NOMO-1 (cell line): ENCODE results near the gene MCM9.

Experiments
- DNase-seq, 2 experiments: peaks; one replicate each; lab custom pipeline; 2025; ENCODE audit not compliant: unreplicated experiment in 2 of 2; lab: John Stamatoyannopoulos, UW

Gene MCM9

DNA sequence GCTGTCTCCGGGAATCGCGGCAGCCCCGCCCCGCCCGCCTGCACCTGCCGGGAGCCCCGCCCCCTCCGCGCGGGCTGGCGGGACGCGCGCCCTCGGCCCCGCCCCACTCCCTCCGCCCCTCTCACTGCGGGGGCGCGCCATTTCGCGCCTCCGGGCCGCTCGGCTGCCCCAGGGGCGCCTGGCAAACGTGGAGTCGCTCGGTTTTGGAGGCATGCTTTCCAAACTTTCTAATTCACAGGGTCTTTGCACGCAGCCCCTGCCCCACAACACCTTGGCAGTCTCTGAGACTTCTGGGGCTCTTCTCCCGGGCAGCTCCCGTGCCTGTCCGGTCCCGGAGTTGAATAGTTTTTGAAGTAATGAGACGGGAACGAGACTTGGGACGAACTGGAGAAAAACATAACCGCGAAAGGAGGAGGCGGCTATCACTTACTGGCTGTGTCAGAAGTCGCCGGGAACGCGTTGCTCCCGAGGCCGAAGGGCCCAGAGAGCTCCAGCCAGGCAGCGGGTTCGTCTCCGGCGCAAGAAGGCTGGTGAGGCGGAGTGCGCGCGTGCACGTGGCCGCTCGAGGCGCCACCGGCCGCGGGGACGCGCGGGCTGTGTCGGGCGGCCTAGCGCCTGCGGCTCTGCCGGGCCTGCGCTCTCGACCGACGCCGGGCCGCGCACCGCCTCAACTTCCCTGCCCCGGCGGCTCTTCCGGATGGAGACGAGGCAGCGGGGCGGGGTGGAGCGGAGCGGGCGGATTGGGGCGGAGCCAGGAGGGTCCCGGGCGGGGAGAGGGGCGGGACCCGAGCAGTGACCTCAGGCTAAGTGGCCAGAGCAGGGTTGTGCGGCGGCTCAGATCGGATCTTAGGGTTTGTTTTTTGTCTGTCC, at the start of gene MCM9:
Gene MCM9, minus strand, starts transcription at position 699 of the 870 bp plus-strand sequence. CDS start 3,436 bp downstream, outside the sequence.
- DNase-seq = peak; percentile 92 to 94

DNA sequence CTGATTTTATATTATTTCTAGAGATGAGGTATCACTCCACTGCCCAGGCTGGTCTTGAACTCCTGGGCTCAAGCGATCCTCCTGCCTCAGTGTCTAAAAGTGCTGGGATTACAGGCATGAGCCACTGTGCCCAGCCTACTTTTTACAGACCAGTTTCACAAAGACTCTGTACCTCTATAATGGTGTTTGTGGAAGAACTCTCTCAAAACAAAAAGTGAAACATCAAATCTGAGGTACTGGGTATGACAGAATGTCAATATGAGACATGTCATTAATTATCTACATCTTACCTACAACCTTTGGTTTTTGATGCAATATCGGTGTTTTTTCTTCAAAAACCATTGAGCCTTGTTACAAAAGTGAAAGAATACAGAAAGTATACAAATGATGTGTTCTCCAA, 49.4 kb upstream of the MCM9 start:
- DNase-seq = no peak

DNA sequence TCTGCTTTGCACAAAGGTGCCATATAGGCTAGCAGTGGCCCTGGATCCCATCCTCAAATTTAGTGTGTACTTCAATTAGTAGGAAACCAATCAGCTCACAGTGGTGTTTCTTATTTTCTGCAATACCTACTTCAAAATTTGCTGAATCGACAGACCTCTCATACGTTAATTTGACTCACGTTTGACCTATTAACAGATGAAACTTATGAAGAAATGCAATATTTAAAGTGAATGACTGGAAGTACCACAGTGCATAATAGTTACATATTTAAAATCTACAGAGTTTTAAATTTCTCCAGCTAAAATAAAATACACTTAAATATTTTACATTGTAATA, 47.6 kb upstream of the MCM9 start:
- DNase-seq = no peak

DNA sequence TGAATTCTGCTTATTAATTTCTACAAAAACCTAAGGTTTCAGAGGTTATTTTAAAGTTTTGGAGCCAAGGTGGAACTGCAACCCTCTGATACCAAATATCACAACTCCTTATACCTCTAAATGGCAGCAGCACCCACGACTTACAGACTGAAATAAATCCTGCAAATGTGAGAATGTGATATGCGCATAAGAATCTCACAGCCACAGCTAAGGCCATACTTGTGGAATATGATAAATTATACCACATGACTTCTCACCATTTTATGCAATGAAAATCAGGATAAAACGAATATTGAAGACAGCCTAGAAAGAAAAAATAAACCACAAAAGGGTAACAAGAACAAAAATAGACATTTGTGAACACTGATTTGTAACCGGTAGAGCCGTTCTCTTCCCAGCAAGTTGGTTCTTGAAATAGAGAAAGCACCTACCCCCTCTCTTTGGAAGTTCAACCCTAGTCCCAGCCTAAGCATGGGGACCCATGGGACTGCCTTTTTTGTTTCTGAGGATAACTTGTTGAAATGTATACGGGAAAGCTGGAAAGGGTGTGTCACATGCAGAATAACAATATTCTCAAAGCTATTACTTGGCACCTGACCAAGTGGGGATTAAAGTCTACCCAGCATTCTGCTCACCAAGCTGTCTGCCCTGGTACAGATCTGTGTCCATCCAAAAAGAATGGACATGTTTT, 47.1 kb upstream of the MCM9 start:
- DNase-seq = no peak

DNA sequence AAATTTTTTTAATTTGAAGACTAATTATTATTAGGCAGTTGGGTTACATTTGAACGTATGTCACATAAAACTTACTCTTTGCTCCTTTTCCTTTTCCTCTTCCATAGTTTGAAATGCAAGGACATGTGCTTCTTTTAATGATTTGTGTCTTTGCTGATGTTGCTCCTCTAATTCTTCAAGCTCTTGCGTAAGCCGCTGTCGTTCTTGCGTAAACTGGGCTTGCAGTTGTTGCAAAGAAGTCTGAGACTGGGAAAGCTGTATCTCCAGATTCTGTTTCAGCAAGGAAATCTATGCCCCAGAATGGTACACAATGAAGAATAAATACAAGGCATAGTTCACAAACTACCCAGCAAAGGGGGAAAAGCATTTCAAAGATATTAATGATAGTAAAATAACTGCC, 45.1 kb upstream of the MCM9 start:
- peak; percentile 51 to 71 for DNase-seq

DNA sequence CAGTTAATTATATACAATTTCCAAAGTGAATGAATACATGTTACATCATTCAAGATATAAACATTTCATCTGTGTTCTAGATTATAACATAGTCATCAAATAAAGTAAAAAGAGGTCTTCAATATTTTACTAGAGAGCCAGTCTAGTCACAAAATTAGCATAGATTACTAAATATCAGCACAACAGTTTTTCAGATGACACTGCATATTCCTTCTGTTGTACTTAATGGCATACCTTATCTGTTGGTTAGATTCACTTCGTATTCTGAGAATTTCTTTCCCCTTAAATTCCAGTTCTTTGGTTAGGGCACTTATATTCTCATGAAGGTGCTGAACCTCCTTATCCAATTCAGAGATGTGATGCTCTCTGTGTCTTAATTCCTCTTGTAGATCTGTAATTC, 39.8 kb upstream of the MCM9 start:
- DNase-seq = no peak

GRCh38 chr6:118971682-118972081, 36.7 kb upstream of the MCM9 start:
- no peak for DNase-seq

DNA sequence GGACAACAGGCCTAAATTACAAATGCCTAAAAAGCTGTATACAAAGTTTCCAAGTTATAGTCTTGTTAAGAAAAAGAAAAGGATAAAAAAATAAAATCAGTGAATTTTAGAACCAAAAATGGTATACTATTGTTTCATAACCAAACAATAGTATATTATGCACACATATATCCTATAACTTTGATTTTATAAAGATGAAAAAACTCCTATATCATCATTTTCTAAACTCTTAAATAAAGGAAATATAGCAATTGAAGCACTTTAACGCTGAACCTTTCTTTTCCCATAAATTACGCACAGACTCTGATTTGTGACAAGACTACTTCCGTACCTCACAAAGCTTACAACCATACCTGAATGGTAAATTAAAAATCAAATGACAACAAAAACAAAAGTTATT, 35.9 kb upstream of the MCM9 start:
- no peak for DNase-seq

DNA sequence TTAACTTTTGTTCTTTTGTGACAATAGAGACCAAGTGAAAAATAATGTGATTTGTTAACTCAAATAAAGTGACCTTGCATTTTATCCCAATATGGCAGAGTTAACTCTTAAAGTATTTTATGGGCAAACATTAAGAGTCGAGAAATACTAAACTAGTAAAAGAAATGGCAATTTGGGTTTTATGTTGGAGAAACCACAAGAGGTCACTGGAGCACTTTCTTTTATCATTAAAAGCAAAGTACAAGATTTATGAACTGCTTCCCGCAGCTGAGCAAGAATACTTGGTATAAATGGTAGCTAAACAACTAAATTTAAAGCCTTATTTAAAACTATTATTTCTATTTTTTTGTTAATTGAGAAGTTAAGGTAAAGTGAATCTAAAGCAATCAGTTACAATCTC, 33.5 kb upstream of the MCM9 start:
- DNase-seq = peak in 1 of 2 experiments; percentile 7

DNA sequence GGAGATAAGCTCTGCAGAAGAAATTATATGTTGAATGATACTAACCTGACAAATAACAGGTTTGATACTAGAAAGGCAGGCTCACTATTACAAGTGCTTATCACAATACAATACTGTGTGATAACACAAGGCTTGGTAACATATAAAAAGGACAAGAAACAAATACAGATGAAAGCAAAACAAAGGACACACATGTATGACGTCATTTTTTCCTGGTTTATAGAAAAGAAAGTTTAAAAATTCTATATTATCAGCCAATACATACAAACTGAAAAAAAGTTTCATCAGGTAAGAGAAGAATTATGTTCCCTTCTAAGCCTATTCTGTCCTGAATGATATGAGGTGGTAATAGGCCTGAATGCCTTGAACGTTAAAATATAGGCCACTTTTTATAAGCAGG, 32.3 kb upstream of the MCM9 start:
- no peak for DNase-seq

DNA sequence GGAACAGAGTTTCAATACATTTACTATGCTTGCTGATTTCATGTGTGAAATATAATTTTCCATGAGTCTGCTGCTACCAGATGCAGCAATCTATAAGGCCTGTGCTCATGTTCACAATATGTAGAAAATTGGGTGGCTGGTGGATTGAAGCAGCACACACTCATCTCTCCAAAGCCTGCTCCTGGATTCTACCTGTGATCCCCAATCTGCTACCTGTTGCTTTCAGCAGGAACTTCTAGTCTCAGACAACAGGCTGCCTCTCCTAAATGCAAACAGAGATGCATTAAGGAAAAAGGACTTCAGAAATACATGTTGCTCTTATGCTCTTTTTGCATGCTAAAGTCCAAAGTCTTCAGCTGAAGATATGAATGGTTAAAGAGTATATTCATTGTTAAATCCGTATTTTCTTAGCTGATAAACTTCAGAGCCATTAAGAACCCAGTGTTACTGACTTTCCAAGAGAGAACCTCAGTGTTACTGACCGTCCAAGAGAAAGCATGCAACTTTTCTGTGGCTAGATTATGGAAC, 30.9 kb upstream of the MCM9 start:
- DNase-seq = no peak

GRCh38 chr6:118965371-118965770, 30.4 kb upstream of the MCM9 start:
- no peak for DNase-seq

DNA sequence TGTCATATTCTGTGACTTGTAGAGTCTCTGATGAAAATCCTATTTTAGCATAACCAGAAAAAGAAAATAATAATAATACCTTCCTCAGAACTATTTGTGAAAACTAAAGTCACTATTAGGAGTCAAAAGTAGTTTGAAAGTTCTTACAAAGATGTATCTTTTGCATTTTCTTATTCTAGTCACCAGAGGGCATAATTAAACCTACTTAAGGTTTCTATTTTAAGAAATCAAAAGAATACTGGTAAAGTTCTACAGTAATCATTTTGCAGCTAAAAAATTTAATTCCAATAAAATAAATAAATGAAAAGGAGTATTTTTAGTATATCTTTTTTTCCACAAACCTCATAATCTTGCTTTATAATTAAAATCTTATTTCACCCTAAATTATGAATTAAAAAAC, 28.0 kb upstream of the MCM9 start:
- peak in 1 of 2 experiments; percentile 12 for DNase-seq

DNA sequence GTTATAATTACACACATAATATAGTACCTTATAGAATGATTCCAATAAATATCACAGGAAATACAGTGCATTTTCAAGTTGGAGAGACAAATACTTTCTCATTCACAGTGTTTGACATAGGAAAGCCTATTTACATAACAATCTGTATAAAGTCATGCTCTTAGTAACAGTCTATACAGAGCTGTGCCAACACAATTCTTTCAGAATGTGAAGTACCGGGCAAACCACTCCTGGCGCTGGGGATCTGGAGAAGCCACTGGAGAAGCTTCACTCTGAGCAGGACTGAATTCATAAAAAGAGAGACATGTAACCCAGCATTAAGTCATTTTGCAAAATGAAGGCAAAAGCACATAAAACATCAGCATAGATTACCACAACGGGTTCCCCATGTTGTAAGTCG, 24.9 kb upstream of the MCM9 start:
- DNase-seq = no peak

GRCh38 chr6:118953391-118953790, 18.4 kb upstream of the MCM9 start:
- no peak for DNase-seq

DNA sequence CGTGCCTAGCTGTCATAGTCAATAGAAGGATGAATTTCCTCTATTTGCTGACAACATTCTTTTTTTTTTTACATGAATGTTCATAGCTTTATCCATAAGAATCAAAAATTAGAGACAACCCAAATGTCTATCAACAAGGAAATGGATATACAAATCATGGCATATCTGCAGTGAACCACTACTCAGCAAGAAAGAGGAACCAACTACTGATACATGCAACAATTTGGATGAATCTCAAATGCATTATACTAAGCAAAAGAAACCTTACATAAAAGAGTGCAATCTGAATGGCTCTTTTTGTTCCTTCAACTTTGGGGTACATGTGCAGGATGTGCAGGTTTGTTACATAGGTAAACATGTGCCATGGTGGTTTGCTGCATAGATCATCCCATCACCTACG, 17.7 kb upstream of the MCM9 start:
- no peak for DNase-seq

GRCh38 chr6:118945217-118945616, 10.3 kb upstream of the MCM9 start:
- DNase-seq = no peak

DNA sequence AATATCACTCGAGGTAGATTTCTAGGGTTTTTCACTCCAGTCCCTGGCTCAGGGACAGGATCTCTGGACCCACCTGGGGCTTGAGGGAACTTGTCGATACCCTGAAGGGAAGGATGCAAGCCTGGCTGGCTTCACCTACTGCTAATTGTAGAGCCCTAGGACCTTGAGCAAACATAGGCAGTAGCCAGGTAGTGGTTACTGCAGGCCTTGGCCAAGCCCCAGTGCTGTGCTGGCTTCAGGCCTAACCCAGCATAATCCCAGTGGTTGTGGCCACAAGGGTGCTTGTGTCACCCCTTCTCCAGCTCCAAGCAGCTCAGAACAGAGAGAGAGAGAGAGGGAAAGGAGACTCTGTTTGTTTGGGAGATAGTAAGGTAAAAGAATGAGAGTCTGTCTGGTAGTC, 5.8 kb upstream of the MCM9 start:
- no peak for DNase-seq

GRCh38 chr6:118939683-118940082, 4.7 kb upstream of the MCM9 start:
- DNase-seq = no peak

DNA sequence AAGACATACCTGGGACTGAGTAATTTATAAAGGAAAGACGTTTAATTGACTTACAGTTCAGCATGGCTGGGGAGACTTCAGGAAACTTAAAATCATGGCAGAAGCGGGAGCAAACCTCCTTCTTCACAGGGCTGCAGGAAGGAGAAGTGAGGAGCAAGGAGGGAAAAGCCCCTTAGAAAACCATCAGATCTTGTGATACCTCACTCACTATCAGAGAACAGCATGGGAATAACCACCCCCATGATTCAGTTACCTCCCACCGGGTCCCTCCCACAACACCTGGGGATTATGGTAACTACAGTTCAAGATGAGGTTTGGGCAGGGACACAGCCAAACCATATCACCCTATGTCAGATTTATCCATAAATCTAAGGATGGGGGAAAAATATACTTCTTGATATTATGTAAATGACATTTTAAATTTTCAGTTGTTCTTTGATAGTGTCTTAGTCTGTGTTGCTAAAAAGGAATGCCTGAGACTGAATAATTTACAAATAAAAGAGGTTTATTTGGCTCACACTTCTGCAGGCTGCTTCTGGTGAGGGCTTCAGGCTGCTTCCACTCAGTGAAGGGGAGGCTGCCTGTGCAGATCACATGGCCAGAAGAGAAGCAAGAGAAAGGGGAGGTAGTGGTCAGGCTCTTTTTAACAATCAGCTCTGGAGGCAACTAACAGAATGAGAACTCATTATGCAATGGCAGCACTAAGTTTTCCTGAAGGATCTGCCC, 1.2 kb upstream of the MCM9 start:
- DNase-seq = no peak

- DNase-seq = no peak
These were observed 341 bp upstream of the MCM9 start for GRCh38 chr6:118935331-118935668.
